Esophagus muscularis mucosa (tissue), 4 donors: ENCODE results near the gene ORM1.

Experiments
- EP300 ChIP-seq: sonication (generic); formaldehyde crosslinking; IDR thresholded peaks from one replicate; pipeline ENCODE4 v1.6.1; 2017; ENCODE audit warnings: antibody characterized with exemption
- POLR2A ChIP-seq: fragments of 450-650 bp; IDR thresholded peaks from one replicate; pipeline ENCODE4 v1.6.1; 2017; ENCODE audit warnings: antibody characterized with exemption, moderate library complexity, mild to moderate bottlenecking, low read depth
- POLR2AphosphoS5 ChIP-seq, 2 donors: sonication (generic); formaldehyde crosslinking; IDR thresholded peaks; one replicate each; pipeline ENCODE4 v1.6.1; 2017; ENCODE audit warnings: antibody characterized with exemption in 2 of 2
- TF ChIP-seq, protein P1 (sequence below), 3 experiments: fragments of 200-600 bp in 2 of 3; fragments of 450-650 bp in 1 of 3; sonication (generic) in 2 of 3; IDR thresholded peaks; one replicate each; pipeline ENCODE4 v1.5.1; 2017 to 2019; ENCODE audit warnings: antibody characterized with exemption in 3 of 3, mild to moderate bottlenecking in 2 of 3, moderate library complexity in 1 of 3

- TF ChIP-seq, protein P1, sequence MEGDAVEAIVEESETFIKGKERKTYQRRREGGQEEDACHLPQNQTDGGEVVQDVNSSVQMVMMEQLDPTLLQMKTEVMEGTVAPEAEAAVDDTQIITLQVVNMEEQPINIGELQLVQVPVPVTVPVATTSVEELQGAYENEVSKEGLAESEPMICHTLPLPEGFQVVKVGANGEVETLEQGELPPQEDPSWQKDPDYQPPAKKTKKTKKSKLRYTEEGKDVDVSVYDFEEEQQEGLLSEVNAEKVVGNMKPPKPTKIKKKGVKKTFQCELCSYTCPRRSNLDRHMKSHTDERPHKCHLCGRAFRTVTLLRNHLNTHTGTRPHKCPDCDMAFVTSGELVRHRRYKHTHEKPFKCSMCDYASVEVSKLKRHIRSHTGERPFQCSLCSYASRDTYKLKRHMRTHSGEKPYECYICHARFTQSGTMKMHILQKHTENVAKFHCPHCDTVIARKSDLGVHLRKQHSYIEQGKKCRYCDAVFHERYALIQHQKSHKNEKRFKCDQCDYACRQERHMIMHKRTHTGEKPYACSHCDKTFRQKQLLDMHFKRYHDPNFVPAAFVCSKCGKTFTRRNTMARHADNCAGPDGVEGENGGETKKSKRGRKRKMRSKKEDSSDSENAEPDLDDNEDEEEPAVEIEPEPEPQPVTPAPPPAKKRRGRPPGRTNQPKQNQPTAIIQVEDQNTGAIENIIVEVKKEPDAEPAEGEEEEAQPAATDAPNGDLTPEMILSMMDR (IDR thresholded peaks at IDR 0.05) = no peak
- TF ChIP-seq EP300 (no peak), POLR2A (no peak), POLR2AphosphoS5 (IDR thresholded peaks at IDR 0.05) (no peak)
Observed at GRCh38 chr9:114327749-114328148, 4.9 kb downstream of the ORM1 start.
